ENCODE measurements around the gene EARS2. TPM values are rescaled to one million over a fixed set of nuclear protein-coding genes. Genes with fewer than 3 reads are reported as not detected.

Gene EARS2
- total RNA-seq, 4 donors from 2014 or later: 13.8 to 37.4 (median 28.0) TPM

GRCh38 chr16:23500212-23500861, 56.8 kb downstream of the EARS2 start:
- DNase-seq: no peak
- no peak overlapping the region for H3K27ac ChIP-seq
- peaks cover 0 to 48% (median 16%) of the 10 kb centered on the region in 4 donors for H3K4me1 ChIP-seq
- H3K27me3 ChIP-seq: no peaks in the 10 kb centered on the region
- no peaks in the 10 kb centered on the region for H3K9me3 ChIP-seq
- peaks cover 0 to 6% (median 0%) of the 10 kb centered on the region in 3 donors for H3K36me3 ChIP-seq
- no peak for TF ChIP-seq CTCF (IDR thresholded peaks at IDR 0.05)
- TF ChIP-seq POLR2A (IDR thresholded peaks at IDR 0.05): no peak
- H3K4me3 ChIP-seq: no peak overlapping the region

GRCh38 chr16:23499801-23500200, 57.3 kb downstream of the EARS2 start:
- Histone ChIP-seq H3K9me3 (no peaks in the 10 kb centered on the region), H3K4me3 (no peak overlapping the region), H3K27me3 (no peaks in the 10 kb centered on the region), H3K27ac (no peak overlapping the region), H3K4me1 (peaks cover 0 to 43% (median 12%) of the 10 kb centered on the region in 4 donors), H3K36me3 (peaks cover 0 to 11% (median 0%) of the 10 kb centered on the region in 3 donors)
- no peak for DNase-seq
- TF ChIP-seq CTCF (IDR thresholded peaks at IDR 0.05) (no peak), POLR2A (IDR thresholded peaks at IDR 0.05) (no peak)

- H3K27ac ChIP-seq: no peak overlapping the region
- peaks cover 0 to 35% (median 4%) of the 10 kb centered on the region in 4 donors for H3K4me1 ChIP-seq
- H3K36me3 ChIP-seq: peaks cover 0 to 20% (median 0%) of the 10 kb centered on the region in 3 donors
Observed at GRCh38 chr16:23498863-23499262, 58.3 kb downstream of the EARS2 start.

GRCh38 chr16:23497543-23497868, 59.6 kb downstream of the EARS2 start:
- Histone ChIP-seq H3K27me3 (no peaks in the 10 kb centered on the region), H3K36me3 (peaks cover 0 to 33% (median 0%) of the 10 kb centered on the region in 3 donors), H3K27ac (peak overlapping the region in 2 of 4 donors; percentile 3 to 47), H3K4me1 (peaks cover 0 to 28% (median 4%) of the 10 kb centered on the region in 4 donors), H3K4me3 (no peak overlapping the region), H3K9me3 (no peaks in the 10 kb centered on the region)
- no peak for DNase-seq
- no peak for TF ChIP-seq CTCF (IDR thresholded peaks at IDR 0.05)
- TF ChIP-seq POLR2A (IDR thresholded peaks at IDR 0.05): no peak

More at GRCh38 chr16:23498863-23499262, 58.3 kb downstream of the EARS2 start:
- H3K27me3 ChIP-seq: no peaks in the 10 kb centered on the region
- no peaks in the 10 kb centered on the region for H3K9me3 ChIP-seq
- no peak for DNase-seq
- H3K4me3 ChIP-seq: no peak overlapping the region
- no peak for TF ChIP-seq POLR2A (IDR thresholded peaks at IDR 0.05)
- TF ChIP-seq CTCF (IDR thresholded peaks at IDR 0.05): no peak

GRCh38 chr16:23496821-23497542, 60.2 kb downstream of the EARS2 start:
- Histone ChIP-seq H3K36me3 (peaks cover 0 to 39% (median 0%) of the 10 kb centered on the region in 3 donors), H3K4me1 (peaks cover 0 to 26% (median 4%) of the 10 kb centered on the region in 4 donors), H3K27ac (peak overlapping the region in 2 of 4 donors; percentile 3 to 47), H3K27me3 (no peaks in the 10 kb centered on the region), H3K4me3 (no peak overlapping the region), H3K9me3 (no peaks in the 10 kb centered on the region)
- TF ChIP-seq POLR2A (IDR thresholded peaks at IDR 0.05): no peak
- DNase-seq: no peak

- TF ChIP-seq CTCF (IDR thresholded peaks at IDR 0.05) (no peak), POLR2A (IDR thresholded peaks at IDR 0.05) (no peak)
- peaks cover 0 to 52% (median 0%) of the 10 kb centered on the region in 3 donors for H3K36me3 ChIP-seq
Observed at GRCh38 chr16:23495671-23496070, 61.5 kb downstream of the EARS2 start.

More at GRCh38 chr16:23495671-23496070, 61.5 kb downstream of the EARS2 start:
- Histone ChIP-seq H3K27me3 (no peaks in the 10 kb centered on the region), H3K9me3 (no peaks in the 10 kb centered on the region), H3K27ac (no peak overlapping the region), H3K4me3 (no peak overlapping the region), H3K4me1 (peaks cover 0 to 26% (median 4%) of the 10 kb centered on the region in 4 donors)
- DNase-seq: no peak
